H9 (cell line): ENCODE data around the gene AS3MT. TPM values are rescaled to one million over a fixed set of nuclear protein-coding genes. Genes with fewer than 3 reads are reported as not detected.
"Not testable (repeated sequence)": the region's sequence is repeated elsewhere in the genome, so short reads cannot be mapped to it uniquely, and the experiment has no call there.

Experiments
- DNase-seq: peaks from one replicate; pipeline ENCODE4 v3.0.0-alpha.2; 2017
- H2AFZ ChIP-seq: one replicate; pipeline ENCODE4 v1.6.1; 2013; ENCODE audit warnings: mild to moderate bottlenecking, low read length, control low read depth, moderate library complexity
- H2AK5ac ChIP-seq: 2 replicates; pipeline ENCODE4 v1.6.1; 2013; ENCODE audit warnings: low read length, control low read depth, mixed read lengths; ENCODE audit not compliant: insufficient read length
- H2BK120ac ChIP-seq: one replicate; pipeline ENCODE4 v1.6.1; 2013; ENCODE audit warnings: low read depth, mild to moderate bottlenecking, low read length, control low read depth, inconsistent platforms; ENCODE audit not compliant: poor library complexity, severe bottlenecking
- H2BK12ac ChIP-seq: 2 replicates; pipeline ENCODE4 v1.6.1; 2013; ENCODE audit warnings: low read length, control low read depth, mixed read lengths, low read depth; ENCODE audit not compliant: insufficient read length
- H2BK15ac ChIP-seq: 2 replicates; pipeline ENCODE4 v1.6.1; 2013; ENCODE audit warnings: low read depth, low read length, control low read depth
- H2BK20ac ChIP-seq: one replicate; pipeline ENCODE4 v1.6.1; 2013; ENCODE audit warnings: low read depth, mild to moderate bottlenecking, low read length, control low read depth, inconsistent platforms; ENCODE audit not compliant: poor library complexity, severe bottlenecking
- H2BK5ac ChIP-seq: 2 replicates; pipeline ENCODE4 v1.6.1; 2013; ENCODE audit warnings: low read length, control low read depth, mixed read lengths; ENCODE audit not compliant: insufficient read length
- H3K14ac ChIP-seq: 2 replicates; pipeline ENCODE4 v1.6.1; 2013; ENCODE audit warnings: low read length, control low read depth; ENCODE audit not compliant: insufficient read depth
- H3K18ac ChIP-seq: 2 replicates; pipeline ENCODE4 v1.6.1; 2013; ENCODE audit warnings: low read depth, mild to moderate bottlenecking, mixed read lengths, low read length, control low read depth; ENCODE audit not compliant: insufficient read length
- H3K23ac ChIP-seq: 2 replicates; pipeline ENCODE4 v1.6.1; 2013; ENCODE audit warnings: low read length, control low read depth, mixed read lengths, low read depth; ENCODE audit not compliant: insufficient read length
- H3K23me2 ChIP-seq: 2 replicates; pipeline ENCODE4 v1.6.1; 2013; ENCODE audit warnings: low read depth, mild to moderate bottlenecking, mixed read lengths, low read length, control low read depth; ENCODE audit not compliant: insufficient read length, poor library complexity, severe bottlenecking
- H3K27ac ChIP-seq: 2 replicates; pipeline ENCODE4 v1.5.1; 2013; ENCODE audit warnings: low read length, control low read depth, mixed read lengths, low read depth; ENCODE audit not compliant: insufficient read length
- H3K27me3 ChIP-seq: 2 replicates; pipeline ENCODE4 v1.6.1; 2013; ENCODE audit warnings: low read length, control low read depth, inconsistent platforms; ENCODE audit not compliant: insufficient read depth
- H3K4ac ChIP-seq: 2 replicates; pipeline ENCODE4 v1.6.1; 2013; ENCODE audit warnings: low read depth, mild to moderate bottlenecking, control low read depth, inconsistent platforms, low read length, moderate library complexity
- H3K4me1 ChIP-seq: 2 replicates; pipeline ENCODE4 v1.6.1; 2013; ENCODE audit warnings: low read length, control low read depth, inconsistent platforms; ENCODE audit not compliant: insufficient read depth
- H3K4me2 ChIP-seq: 2 replicates; pipeline ENCODE4 v1.6.1; 2013; ENCODE audit warnings: low read length, control low read depth, mixed read lengths; ENCODE audit not compliant: insufficient read length, insufficient read depth
- H3K56ac ChIP-seq: 2 replicates; pipeline ENCODE4 v1.6.1; 2013; ENCODE audit warnings: low read depth, mild to moderate bottlenecking, mixed read lengths, low read length, control low read depth; ENCODE audit not compliant: insufficient read length
- H3K79me1 ChIP-seq: 2 replicates; pipeline ENCODE4 v1.6.1; 2013; ENCODE audit warnings: low read depth, mild to moderate bottlenecking, moderate library complexity, low read length, control low read depth, inconsistent platforms; ENCODE audit not compliant: insufficient read depth, poor library complexity, severe bottlenecking
- H3K79me2 ChIP-seq: 2 replicates; pipeline ENCODE4 v1.6.1; 2013; ENCODE audit warnings: low read length, control low read depth, inconsistent platforms; ENCODE audit not compliant: insufficient read depth
- H3K9ac ChIP-seq: 2 replicates; pipeline ENCODE4 v1.6.1; 2013; ENCODE audit warnings: low read length, control low read depth, mixed read lengths; ENCODE audit not compliant: insufficient read length; ENCODE audit errors: extremely low read depth
- H3K9me3 ChIP-seq: one replicate; pipeline ENCODE4 v1.6.1; 2013; ENCODE audit warnings: low read depth, low read length, inconsistent platforms; ENCODE audit not compliant: control insufficient read depth
- H3T11ph ChIP-seq: one replicate; pipeline ENCODE4 v1.6.1; 2013; ENCODE audit warnings: mild to moderate bottlenecking, low read length, control low read depth, inconsistent platforms
- H4K20me1 ChIP-seq: one replicate; pipeline ENCODE4 v1.6.1; 2013; ENCODE audit not compliant: control insufficient read depth, insufficient read length, insufficient read depth
- H4K5ac ChIP-seq: 2 replicates; pipeline ENCODE4 v1.6.1; 2013; ENCODE audit warnings: low read depth, mild to moderate bottlenecking, mixed read lengths, low read length, control low read depth; ENCODE audit not compliant: insufficient read length
- H4K8ac ChIP-seq: replicated peaks from 2 replicates; pipeline ENCODE4 v1.6.1; 2013; ENCODE audit warnings: low read length, control low read depth, mixed read lengths, low read depth; ENCODE audit not compliant: insufficient read length
- H4K91ac ChIP-seq: 2 replicates; pipeline ENCODE4 v1.6.1; 2013; ENCODE audit warnings: low read depth, mild to moderate bottlenecking, moderate library complexity, mixed read lengths, low read length, control low read depth; ENCODE audit not compliant: insufficient read length
- H3K27ac Mint-ChIP-seq, 3 experiments: 2 replicates in 2 of 3; 3 replicates in 1 of 3; pipeline ENCODE4 v1.8.0; 2020 to 2021; ENCODE audit warnings: mixed read lengths in 3 of 3, mild to moderate bottlenecking in 1 of 3, moderate library complexity in 1 of 3
- H3K27me3 Mint-ChIP-seq: 2 replicates; pipeline ENCODE4 v1.8.0; 2021; ENCODE audit warnings: low read depth, mild to moderate bottlenecking, moderate library complexity, mixed read lengths
- H3K36me3 Mint-ChIP-seq, 3 experiments: 2 replicates in 2 of 3; 3 replicates in 1 of 3; pipeline ENCODE4 v1.8.0; 2020 to 2021; ENCODE audit warnings: low read depth in 3 of 3, mixed read lengths in 3 of 3; ENCODE audit not compliant: insufficient read depth in 1 of 3
- H3K4me1 Mint-ChIP-seq, 2 experiments: 2 replicates each; pipeline ENCODE4 v1.8.0; 2020; ENCODE audit warnings: mixed read lengths in 2 of 2
- H3K4me3 Mint-ChIP-seq, 2 experiments: 2 replicates in 1 of 2; 3 replicates in 1 of 2; pipeline ENCODE4 v1.8.0; 2020 to 2021; ENCODE audit warnings: mild to moderate bottlenecking in 2 of 2, mixed read lengths in 2 of 2, moderate library complexity in 1 of 2
- H3K9me3 Mint-ChIP-seq, 2 experiments: 2 replicates in 1 of 2; 3 replicates in 1 of 2; pipeline ENCODE4 v1.8.0; 2020; ENCODE audit warnings: mild to moderate bottlenecking in 2 of 2, mixed read lengths in 2 of 2, moderate library complexity in 1 of 2
- WGBS: extraction: QIAGEN DNeasy Blood & Tissue Kit; methylation state at CpG from one replicate; pipeline ENCODE4 v1.1.7; 2013; ENCODE audit warnings: missing lambda C conversion rate, low lambda C conversion rate, mixed read lengths; ENCODE audit not compliant: insufficient read length; ENCODE audit errors: extremely low coverage; 5-methylcytosine and 5-hydroxymethylcytosine counted together
- total RNA-seq: library from RNA; stranded (reverse); gene quantifications from 2 replicates; pipeline ENCODE4 v1.2.1, GENCODE V29; 2021
- TF ChIP-seq, protein P1 (sequence below): fragments of 200-600 bp; sonication (generic); conservative IDR thresholded peaks from 3 replicates; pipeline ENCODE4 v1.8.0; 2021; ENCODE audit warnings: antibody characterized with exemption, mild to moderate bottlenecking

Gene AS3MT
- total RNA-seq, 1 experiment from 2014 or later = 16.4 TPM

- H3K23ac ChIP-seq = no peak overlapping the region
- no peaks in the 10 kb centered on the region for H3K79me2 ChIP-seq
- no peak overlapping the region for H3K4me2 ChIP-seq
- no peak overlapping the region for H2BK20ac ChIP-seq
- H3K4me1 Mint-ChIP-seq = peaks cover 0 to 2% of the 10 kb centered on the region in 2 experiments; a peak in 1 of 4 replicates
- no CpG with 5 or more reads among the region's 9 CpGs for WGBS
- H2AK5ac ChIP-seq = no peak overlapping the region
- no peaks in the 10 kb centered on the region for H3K4me1 ChIP-seq
- H4K91ac ChIP-seq = no peak overlapping the region
- no peak overlapping the region for H3K18ac ChIP-seq
- H3K9ac ChIP-seq = no peak overlapping the region
- H3K4me3 Mint-ChIP-seq = no peak overlapping the region
- H2BK5ac ChIP-seq = no peak overlapping the region
- no peak overlapping the region for H2BK120ac ChIP-seq
- H3K14ac ChIP-seq = no peak overlapping the region
- H3K27ac Mint-ChIP-seq = no peak overlapping the region
- H3K23me2 ChIP-seq = no peaks in the 10 kb centered on the region
- no peak overlapping the region for H3K27ac ChIP-seq
- H4K5ac ChIP-seq = no peak overlapping the region
- no peak overlapping the region for H2BK15ac ChIP-seq
- no peak overlapping the region for H4K8ac ChIP-seq
- no peak overlapping the region for H3K4ac ChIP-seq
- H4K20me1 ChIP-seq = no peaks in the 10 kb centered on the region
- no peak overlapping the region for H3K56ac ChIP-seq
- peaks cover 0 to 9% of the 10 kb centered on the region in 2 experiments; a peak in 3 of 5 replicates for H3K9me3 Mint-ChIP-seq
- H3K27me3 Mint-ChIP-seq = peaks cover 3% of the 10 kb centered on the region
- no peak overlapping the region for H2AFZ ChIP-seq
- no peak overlapping the region for H2BK12ac ChIP-seq
- no peaks in the 10 kb centered on the region for H3K27me3 ChIP-seq
- H3K36me3 Mint-ChIP-seq = no peaks in the 10 kb centered on the region
- no peaks in the 10 kb centered on the region for H3K79me1 ChIP-seq
- DNase-seq = no peak
- H3T11ph ChIP-seq = no peak overlapping the region
- no peaks in the 10 kb centered on the region for H3K9me3 ChIP-seq
- TF ChIP-seq, protein P1, sequence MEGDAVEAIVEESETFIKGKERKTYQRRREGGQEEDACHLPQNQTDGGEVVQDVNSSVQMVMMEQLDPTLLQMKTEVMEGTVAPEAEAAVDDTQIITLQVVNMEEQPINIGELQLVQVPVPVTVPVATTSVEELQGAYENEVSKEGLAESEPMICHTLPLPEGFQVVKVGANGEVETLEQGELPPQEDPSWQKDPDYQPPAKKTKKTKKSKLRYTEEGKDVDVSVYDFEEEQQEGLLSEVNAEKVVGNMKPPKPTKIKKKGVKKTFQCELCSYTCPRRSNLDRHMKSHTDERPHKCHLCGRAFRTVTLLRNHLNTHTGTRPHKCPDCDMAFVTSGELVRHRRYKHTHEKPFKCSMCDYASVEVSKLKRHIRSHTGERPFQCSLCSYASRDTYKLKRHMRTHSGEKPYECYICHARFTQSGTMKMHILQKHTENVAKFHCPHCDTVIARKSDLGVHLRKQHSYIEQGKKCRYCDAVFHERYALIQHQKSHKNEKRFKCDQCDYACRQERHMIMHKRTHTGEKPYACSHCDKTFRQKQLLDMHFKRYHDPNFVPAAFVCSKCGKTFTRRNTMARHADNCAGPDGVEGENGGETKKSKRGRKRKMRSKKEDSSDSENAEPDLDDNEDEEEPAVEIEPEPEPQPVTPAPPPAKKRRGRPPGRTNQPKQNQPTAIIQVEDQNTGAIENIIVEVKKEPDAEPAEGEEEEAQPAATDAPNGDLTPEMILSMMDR = no peak
Measured at GRCh38 chr10:102850025-102850518, 19.2 kb upstream of the AS3MT start.

- H2AK5ac ChIP-seq, H2BK120ac ChIP-seq, H4K8ac ChIP-seq, H2AFZ ChIP-seq, H3K27me3 Mint-ChIP-seq, H3K36me3 Mint-ChIP-seq, H2BK20ac ChIP-seq, H4K5ac ChIP-seq, H3K27me3 ChIP-seq, DNase-seq, H3K4ac ChIP-seq, H3K79me2 ChIP-seq, H3K9me3 Mint-ChIP-seq, H4K20me1 ChIP-seq, H3K23ac ChIP-seq, H4K91ac ChIP-seq, H3K79me1 ChIP-seq, H3K4me2 ChIP-seq, H2BK12ac ChIP-seq, H3K56ac ChIP-seq, H3T11ph ChIP-seq, H3K23me2 ChIP-seq, H2BK5ac ChIP-seq, H2BK15ac ChIP-seq, H3K4me1 ChIP-seq, H3K18ac ChIP-seq, H3K9me3 ChIP-seq, H3K4me3 Mint-ChIP-seq, H3K27ac Mint-ChIP-seq, H3K14ac ChIP-seq, H3K27ac ChIP-seq, H3K9ac ChIP-seq: not testable (repeated sequence)
- peaks cover 19 to 22% of the 10 kb centered on the region in 2 experiments for H3K4me1 Mint-ChIP-seq
- no CpG with 5 or more reads among the region's 7 CpGs for WGBS
Measured at GRCh38 chr10:102853237-102853636, 16.0 kb upstream of the AS3MT start.
